Neuron (in vitro differentiated cells): ENCODE results near the gene GAGE12H.
"Not testable (repeated sequence)": the region's sequence is repeated elsewhere in the genome, so short reads cannot be mapped to it uniquely, and the experiment has no call there.

Experiments used
- H2AFZ ChIP-seq: one replicate; pipeline ENCODE4 v1.6.1; 2013; ENCODE audit warnings: low read depth, mild to moderate bottlenecking, inconsistent platforms, low read length, moderate library complexity
- H3K27me3 ChIP-seq: one replicate; pipeline ENCODE4 v1.6.1; 2013; ENCODE audit warnings: low read length; ENCODE audit not compliant: insufficient read depth
- H3K36me3 ChIP-seq: one replicate; pipeline ENCODE4 v1.6.1; 2013; ENCODE audit warnings: low read length; ENCODE audit not compliant: insufficient read depth
- H3K4me1 ChIP-seq: one replicate; pipeline ENCODE4 v1.6.1; 2013; ENCODE audit warnings: low read length; ENCODE audit not compliant: insufficient read depth
- H3K4me3 ChIP-seq: 2 replicates; pipeline ENCODE4 v1.5.1; 2013; ENCODE audit warnings: mild to moderate bottlenecking, low read length, moderate library complexity
- H3K9me3 ChIP-seq: one replicate; pipeline ENCODE4 v1.6.1; 2013; ENCODE audit warnings: low read length

GAGE12H gene

GRCh38 chrX:49579649-49580048 lies at the start of gene GAGE12H:
Gene GAGE12H, plus strand, starts transcription at chrX:49579949. Its CDS starts 1,155 bp downstream, at chrX:49581104.
- H3K4me3 ChIP-seq, H3K27me3 ChIP-seq, H3K36me3 ChIP-seq, H2AFZ ChIP-seq, H3K9me3 ChIP-seq, H3K4me1 ChIP-seq: not testable (repeated sequence)

- H3K36me3 ChIP-seq, H3K4me1 ChIP-seq, H3K9me3 ChIP-seq, H3K27me3 ChIP-seq, H2AFZ ChIP-seq, H3K4me3 ChIP-seq: not testable (repeated sequence)
These were observed 47.9 kb upstream of the GAGE12H start, which contains the start of gene GAGE12C for GRCh38 chrX:49531877-49532276. Gene GAGE12C, plus strand, starts transcription at chrX:49532177. Its CDS starts 1,155 bp downstream, at chrX:49533332.

- H3K27me3 ChIP-seq, H3K4me3 ChIP-seq, H3K36me3 ChIP-seq, H3K9me3 ChIP-seq, H2AFZ ChIP-seq, H3K4me1 ChIP-seq: not testable (repeated sequence)
These were observed 38.3 kb upstream of the GAGE12H start, which contains the start of gene GAGE12D for GRCh38 chrX:49541433-49541832. Gene GAGE12D, plus strand, starts transcription at chrX:49541733. Its CDS starts 1,155 bp downstream, at chrX:49542888.

- H3K4me1 ChIP-seq, H3K36me3 ChIP-seq, H3K4me3 ChIP-seq, H2AFZ ChIP-seq, H3K9me3 ChIP-seq, H3K27me3 ChIP-seq: not testable (repeated sequence)
These were observed 28.8 kb upstream of the GAGE12H start, which contains the start of gene GAGE12E for GRCh38 chrX:49550989-49551388. Gene GAGE12E, plus strand, starts transcription at chrX:49551289. Its CDS starts 1,155 bp downstream, at chrX:49552444.

GRCh38 chrX:49560542-49560941 lies 19.2 kb upstream of the GAGE12H start, which contains the start of gene GAGE12F:
Gene GAGE12F, plus strand, starts transcription at chrX:49560842. Its CDS starts 1,155 bp downstream, at chrX:49561997.
- H3K9me3 ChIP-seq, H3K4me1 ChIP-seq, H2AFZ ChIP-seq, H3K27me3 ChIP-seq, H3K36me3 ChIP-seq, H3K4me3 ChIP-seq: not testable (repeated sequence)

- not testable (repeated sequence) for H3K36me3 ChIP-seq, H3K9me3 ChIP-seq, H2AFZ ChIP-seq, H3K4me3 ChIP-seq, H3K27me3 ChIP-seq, H3K4me1 ChIP-seq
These were observed 11.0 kb upstream of the GAGE12H start for GRCh38 chrX:49568728-49569127.

- not testable (repeated sequence) for H3K4me3 ChIP-seq, H2AFZ ChIP-seq, H3K36me3 ChIP-seq, H3K27me3 ChIP-seq, H3K9me3 ChIP-seq, H3K4me1 ChIP-seq
These were observed 10.6 kb upstream of the GAGE12H start for GRCh38 chrX:49569152-49569551.

GRCh38 chrX:49570100-49570499 lies 9.6 kb upstream of the GAGE12H start, which contains the start of gene GAGE12G:
Gene GAGE12G, plus strand, starts transcription at chrX:49570400. Its CDS starts 1,155 bp downstream, at chrX:49571555.
- H3K4me3 ChIP-seq, H3K9me3 ChIP-seq, H3K27me3 ChIP-seq, H2AFZ ChIP-seq, H3K36me3 ChIP-seq, H3K4me1 ChIP-seq: not testable (repeated sequence)

- not testable (repeated sequence) for H3K4me1 ChIP-seq, H3K36me3 ChIP-seq, H3K27me3 ChIP-seq, H2AFZ ChIP-seq, H3K9me3 ChIP-seq, H3K4me3 ChIP-seq
These were observed 9.4 kb downstream of the GAGE12H start, which contains the start of gene GAGE2A for GRCh38 chrX:49589196-49589595. Gene GAGE2A, plus strand, starts transcription at chrX:49589496. Its CDS starts 1,155 bp downstream, at chrX:49590651.

GRCh38 chrX:49589769-49590478 lies 10.2 kb downstream of the GAGE12H start:
- H3K36me3 ChIP-seq, H3K4me3 ChIP-seq, H3K9me3 ChIP-seq, H3K4me1 ChIP-seq, H2AFZ ChIP-seq, H3K27me3 ChIP-seq: not testable (repeated sequence)

GRCh38 chrX:49590488-49590887 lies 10.7 kb downstream of the GAGE12H start:
- not testable (repeated sequence) for H2AFZ ChIP-seq, H3K4me1 ChIP-seq, H3K27me3 ChIP-seq, H3K9me3 ChIP-seq, H3K4me3 ChIP-seq, H3K36me3 ChIP-seq

- H3K27me3 ChIP-seq, H3K4me3 ChIP-seq, H3K4me1 ChIP-seq, H2AFZ ChIP-seq, H3K9me3 ChIP-seq, H3K36me3 ChIP-seq: not testable (repeated sequence)
These were observed 19.0 kb downstream of the GAGE12H start, which contains the start of gene GAGE1 for GRCh38 chrX:49598720-49599119. Gene GAGE1, plus strand, starts transcription at chrX:49599020. Its CDS starts 1,155 bp downstream, at chrX:49600175.

- H3K27me3 ChIP-seq = no peaks in the 10 kb centered on the region
- H3K36me3 ChIP-seq = no peaks in the 10 kb centered on the region
- no peaks in the 10 kb centered on the region for H3K9me3 ChIP-seq
- no peak overlapping the region for H2AFZ ChIP-seq
- no peak overlapping the region for H3K4me3 ChIP-seq
- no peaks in the 10 kb centered on the region for H3K4me1 ChIP-seq
These were observed 31.1 kb downstream of the GAGE12H start for GRCh38 chrX:49610718-49611310.
